Stimulated activated memory B cell treated with anti-CD40 and anti-IgM and Interleukin-4, amounts not matched to agents 10 μg/mL and 1 μg/mL and 100 μg/mL, for 72 hours (primary cell): ENCODE results near the gene MACF1.

Experiments
- ATAC-seq: fragments of 150-1000 bp; cut with Tn5 transposase; 2 replicates; pipeline ENCODE4 v1.10.0; 2021
- H3K27ac Mint-ChIP-seq: one replicate; pipeline ENCODE4 v1.8.0; 2022; ENCODE audit warnings: mild to moderate bottlenecking, mixed read lengths
- H3K27me3 Mint-ChIP-seq: one replicate; pipeline ENCODE4 v1.8.0; 2022; ENCODE audit warnings: mixed read lengths
- H3K36me3 Mint-ChIP-seq: one replicate; pipeline ENCODE4 v1.8.0; 2022; ENCODE audit warnings: mixed read lengths
- H3K4me1 Mint-ChIP-seq: one replicate; pipeline ENCODE4 v1.8.0; 2022; ENCODE audit warnings: mixed read lengths
- H3K4me3 Mint-ChIP-seq: one replicate; pipeline ENCODE4 v1.8.0; 2022; ENCODE audit warnings: mild to moderate bottlenecking, moderate library complexity, mixed read lengths
- H3K9me3 Mint-ChIP-seq: one replicate; pipeline ENCODE4 v1.8.0; 2022; ENCODE audit warnings: mixed read lengths

MACF1 gene

DNA sequence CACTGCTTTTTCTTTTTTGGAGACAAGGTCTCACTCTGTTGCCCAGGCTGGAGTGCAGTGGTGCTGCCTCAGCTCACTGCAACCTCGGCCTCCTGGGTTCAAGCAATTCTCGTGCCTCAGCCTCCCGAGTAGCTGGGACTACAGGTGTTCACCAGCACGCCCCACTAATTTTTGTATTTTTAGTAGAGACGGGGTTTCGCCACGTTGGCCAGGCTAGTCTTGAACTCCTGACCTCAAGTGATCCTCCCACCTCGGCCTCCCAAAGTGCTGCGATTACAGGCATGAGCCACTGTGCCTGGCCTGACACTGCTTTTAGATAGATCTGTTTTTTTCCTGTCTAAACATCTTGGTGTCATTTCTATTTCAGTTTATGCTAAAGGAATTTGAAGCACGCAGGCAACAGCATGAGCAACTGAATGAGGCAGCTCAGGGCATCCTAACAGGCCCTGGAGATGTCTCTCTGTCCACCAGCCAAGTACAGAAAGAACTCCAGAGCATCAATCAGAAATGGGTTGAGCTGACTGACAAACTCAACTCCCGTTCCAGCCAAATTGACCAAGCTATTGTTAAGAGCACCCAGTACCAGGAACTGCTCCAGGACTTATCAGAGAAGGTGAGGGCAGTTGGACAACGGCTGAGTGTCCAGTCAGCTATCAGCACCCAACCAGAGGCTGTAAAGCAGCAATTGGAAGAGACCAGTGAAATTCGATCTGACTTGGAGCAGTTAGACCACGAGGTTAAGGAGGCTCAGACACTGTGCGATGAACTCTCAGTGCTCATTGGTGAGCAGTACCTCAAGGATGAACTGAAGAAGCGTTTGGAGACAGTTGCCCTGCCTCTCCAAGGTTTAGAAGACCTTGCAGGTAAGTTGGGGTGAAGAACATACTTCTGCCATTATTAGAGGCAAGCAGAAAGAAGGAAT is 180.8 kb downstream of the MACF1 start:
- H3K9me3 Mint-ChIP-seq, result no peaks in the 10 kb centered on the region
- H3K36me3 Mint-ChIP-seq, result peaks cover 51% of the 10 kb centered on the region
- no peak overlapping the region for H3K4me3 Mint-ChIP-seq
- no peaks in the 10 kb centered on the region for H3K4me1 Mint-ChIP-seq
- no peaks in the 10 kb centered on the region for H3K27me3 Mint-ChIP-seq
- ATAC-seq, result no peak
- no peak overlapping the region for H3K27ac Mint-ChIP-seq

- H3K4me1 Mint-ChIP-seq, result peaks cover 9% of the 10 kb centered on the region
- peaks cover 55% of the 10 kb centered on the region for H3K36me3 Mint-ChIP-seq
- ATAC-seq, result no peak
- H3K4me3 Mint-ChIP-seq, result no peak overlapping the region
- H3K9me3 Mint-ChIP-seq, result no peaks in the 10 kb centered on the region
- H3K27me3 Mint-ChIP-seq, result no peaks in the 10 kb centered on the region
- H3K27ac Mint-ChIP-seq, result no peak overlapping the region
These were observed 182.5 kb downstream of the MACF1 start for GRCh38 chr1:39386997-39387396.

- Mint-ChIP-seq H3K9me3 (no peaks in the 10 kb centered on the region), H3K4me3 (no peak overlapping the region), H3K4me1 (peaks cover 11% of the 10 kb centered on the region)
These were observed 183.0 kb downstream of the MACF1 start for GRCh38 chr1:39387452-39387851.

DNA sequence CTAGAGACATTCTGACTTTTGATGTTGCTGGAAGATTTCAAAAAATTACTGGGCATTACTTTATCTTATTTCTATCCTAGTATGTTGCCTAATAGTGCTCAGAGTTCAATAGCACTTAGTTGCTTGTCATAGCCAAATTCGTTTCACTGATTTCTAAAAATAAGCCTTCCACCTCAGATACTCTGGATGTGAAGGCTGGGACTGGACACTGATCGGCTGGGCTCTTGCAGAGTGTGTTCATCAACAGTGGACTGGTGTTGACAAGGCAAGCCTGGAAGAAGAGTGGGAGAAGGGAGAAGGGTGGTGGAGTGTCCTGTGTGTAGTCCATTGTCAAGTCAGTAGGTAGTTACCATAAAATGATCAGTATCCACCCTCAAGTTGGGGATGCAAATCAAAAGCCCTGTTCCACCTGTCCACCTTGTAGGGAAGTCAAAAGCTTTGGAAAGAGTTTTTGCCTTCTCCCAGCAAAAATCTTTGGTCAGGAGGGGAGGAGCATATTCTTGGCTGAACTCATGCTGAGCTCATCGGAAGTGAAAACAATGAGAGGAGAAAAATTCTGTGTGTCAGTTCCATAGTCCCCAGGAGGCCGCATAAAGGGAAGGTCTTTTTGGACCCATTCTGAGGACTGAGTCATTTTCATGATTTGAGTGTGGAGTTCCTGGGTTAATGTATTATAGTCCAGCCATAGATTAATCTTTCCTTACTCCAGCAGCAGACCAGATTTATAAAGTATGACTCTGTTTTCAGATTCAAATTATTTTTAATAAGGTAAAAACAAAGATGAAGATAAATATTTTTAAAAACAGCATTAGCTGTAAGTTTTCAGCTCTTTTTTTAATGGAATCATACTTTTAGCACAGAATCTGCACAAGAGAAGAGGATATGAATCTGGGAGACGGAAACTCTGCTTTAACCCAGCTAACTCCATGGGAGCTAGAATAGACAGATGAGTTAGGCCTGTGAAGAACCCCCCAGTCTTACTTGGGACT is 187.5 kb downstream of the MACF1 start:
- H3K4me3 Mint-ChIP-seq, result no peak overlapping the region
- peaks cover 40% of the 10 kb centered on the region for H3K4me1 Mint-ChIP-seq
- no peaks in the 10 kb centered on the region for H3K9me3 Mint-ChIP-seq
- no peak overlapping the region for H3K27ac Mint-ChIP-seq
- no peak for ATAC-seq
- H3K36me3 Mint-ChIP-seq, result peaks cover 44% of the 10 kb centered on the region
- H3K27me3 Mint-ChIP-seq, result no peaks in the 10 kb centered on the region

More at GRCh38 chr1:39387452-39387851, 183.0 kb downstream of the MACF1 start:
- Mint-ChIP-seq H3K27me3 (no peaks in the 10 kb centered on the region), H3K27ac (no peak overlapping the region), H3K36me3 (peaks cover 58% of the 10 kb centered on the region)
- no peak for ATAC-seq

- no peaks in the 10 kb centered on the region for H3K9me3 Mint-ChIP-seq
These were observed 188.5 kb downstream of the MACF1 start for GRCh38 chr1:39392851-39393573.

DNA sequence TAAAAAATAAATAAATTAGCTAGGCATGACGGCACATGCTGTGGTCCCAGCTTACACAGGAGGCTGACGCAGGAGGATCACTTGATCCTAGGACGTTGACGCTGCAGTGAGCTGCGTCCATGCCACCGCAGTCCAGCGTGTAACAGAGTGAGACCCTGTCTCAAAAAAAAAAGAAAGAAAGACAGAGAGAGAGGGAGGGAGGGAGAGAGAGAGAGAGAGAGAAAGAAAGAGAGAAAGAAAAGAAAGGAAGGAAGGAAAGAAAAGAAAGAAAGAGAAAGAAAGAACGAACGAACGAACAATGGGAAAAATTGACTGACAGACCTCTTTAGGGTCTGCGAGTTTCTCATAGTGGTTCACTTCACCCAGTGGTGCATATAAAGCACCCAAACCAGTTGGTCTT is 189.2 kb downstream of the MACF1 start:
- ATAC-seq, result no peak
- Mint-ChIP-seq H3K36me3 (peaks cover 27% of the 10 kb centered on the region), H3K4me3 (no peak overlapping the region), H3K27ac (no peak overlapping the region), H3K27me3 (no peaks in the 10 kb centered on the region), H3K9me3 (no peaks in the 10 kb centered on the region), H3K4me1 (peaks cover 52% of the 10 kb centered on the region)

More at GRCh38 chr1:39392851-39393573, 188.5 kb downstream of the MACF1 start:
- H3K4me3 Mint-ChIP-seq, result no peak overlapping the region
- H3K36me3 Mint-ChIP-seq, result peaks cover 34% of the 10 kb centered on the region
- H3K27ac Mint-ChIP-seq, result no peak overlapping the region
- peaks cover 45% of the 10 kb centered on the region for H3K4me1 Mint-ChIP-seq
- H3K27me3 Mint-ChIP-seq, result no peaks in the 10 kb centered on the region
- ATAC-seq, result no peak

DNA sequence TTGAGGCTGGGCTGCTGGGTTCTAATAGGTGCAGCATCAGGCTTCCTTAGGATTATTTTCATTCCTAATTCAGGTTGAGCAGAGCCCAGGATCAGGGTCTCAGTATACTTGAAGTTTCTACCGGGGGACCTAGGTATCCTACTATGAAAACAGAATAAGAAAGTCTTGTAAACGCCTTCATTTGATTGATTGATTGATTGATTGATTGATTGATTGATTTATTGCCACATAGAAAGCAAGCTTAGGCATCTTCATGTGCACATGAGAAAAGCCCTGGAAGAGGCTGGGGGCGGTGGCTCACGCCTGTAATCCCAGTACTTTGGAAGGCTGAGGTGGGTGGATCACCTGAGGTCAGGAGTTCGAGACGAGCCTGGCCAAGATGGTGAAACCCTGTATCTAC is 189.6 kb downstream of the MACF1 start:
- Mint-ChIP-seq H3K36me3 (peaks cover 24% of the 10 kb centered on the region), H3K27ac (no peak overlapping the region), H3K9me3 (no peaks in the 10 kb centered on the region), H3K27me3 (no peaks in the 10 kb centered on the region), H3K4me1 (peaks cover 56% of the 10 kb centered on the region), H3K4me3 (no peak overlapping the region)
- no peak for ATAC-seq

DNA sequence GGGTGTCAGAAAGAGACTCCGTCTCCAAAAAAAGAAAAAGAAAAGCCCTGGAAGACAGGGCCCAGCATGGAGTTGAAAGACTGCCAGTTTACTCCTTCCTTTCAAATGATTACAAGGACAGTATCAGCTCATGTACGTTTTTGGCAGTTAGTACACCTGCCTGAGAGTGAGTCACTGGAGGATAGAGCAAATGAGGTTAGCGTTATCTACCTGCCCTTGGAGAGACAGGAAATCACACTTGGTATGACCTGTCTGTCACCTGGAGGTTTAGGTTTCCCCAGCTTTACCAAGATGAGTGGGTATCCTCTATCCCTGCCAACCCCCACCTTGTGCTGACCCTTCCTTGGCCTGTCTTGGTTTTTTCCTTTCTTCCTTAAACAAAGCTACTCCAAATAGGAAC is 190.1 kb downstream of the MACF1 start:
- Mint-ChIP-seq H3K9me3 (no peaks in the 10 kb centered on the region), H3K4me3 (no peak overlapping the region), H3K4me1 (peaks cover 58% of the 10 kb centered on the region), H3K36me3 (peaks cover 24% of the 10 kb centered on the region), H3K27ac (no peak overlapping the region), H3K27me3 (no peaks in the 10 kb centered on the region)
- ATAC-seq, result peak; percentile 48

GRCh38 chr1:39395357-39395831 is 190.9 kb downstream of the MACF1 start:
- ATAC-seq, result no peak
- no peak overlapping the region for H3K4me3 Mint-ChIP-seq
- H3K9me3 Mint-ChIP-seq, result no peaks in the 10 kb centered on the region
- H3K36me3 Mint-ChIP-seq, result peaks cover 16% of the 10 kb centered on the region
- H3K27ac Mint-ChIP-seq, result no peak overlapping the region
- peaks cover 58% of the 10 kb centered on the region for H3K4me1 Mint-ChIP-seq
- H3K27me3 Mint-ChIP-seq, result no peaks in the 10 kb centered on the region

DNA sequence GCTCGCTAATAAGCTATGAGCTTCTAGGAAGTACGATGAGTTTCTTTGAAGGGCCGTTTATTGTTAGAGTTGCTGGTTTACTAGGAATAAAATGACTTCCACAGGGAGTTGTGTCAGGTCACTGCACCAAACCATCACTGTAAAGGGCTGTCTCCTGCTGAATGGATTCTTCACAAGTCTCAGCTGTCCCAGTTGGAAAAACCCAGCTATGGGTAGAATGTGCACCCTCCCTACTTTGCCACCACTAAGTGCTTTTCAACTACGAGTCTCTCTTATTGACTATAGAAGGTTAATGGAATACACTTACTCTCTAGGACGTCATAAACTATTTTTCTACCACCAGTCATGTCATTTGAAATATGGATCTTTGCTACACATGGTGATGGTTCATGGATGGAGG is 192.2 kb downstream of the MACF1 start:
- Mint-ChIP-seq H3K9me3 (no peaks in the 10 kb centered on the region), H3K27me3 (no peaks in the 10 kb centered on the region), H3K4me1 (peaks cover 53% of the 10 kb centered on the region), H3K27ac (no peak overlapping the region), H3K4me3 (no peak overlapping the region), H3K36me3 (peaks cover 11% of the 10 kb centered on the region)
- ATAC-seq, result no peak

GRCh38 chr1:39397487-39397886 is 193.0 kb downstream of the MACF1 start:
- Mint-ChIP-seq H3K4me3 (no peak overlapping the region), H3K36me3 (peaks cover 10% of the 10 kb centered on the region), H3K9me3 (no peaks in the 10 kb centered on the region), H3K27me3 (no peaks in the 10 kb centered on the region), H3K27ac (no peak overlapping the region), H3K4me1 (peaks cover 48% of the 10 kb centered on the region)
- ATAC-seq, result no peak

- peak overlapping the region; percentile 24 for H3K27ac Mint-ChIP-seq
- peaks cover 10% of the 10 kb centered on the region for H3K36me3 Mint-ChIP-seq
- no peaks in the 10 kb centered on the region for H3K27me3 Mint-ChIP-seq
- no peak overlapping the region for H3K4me3 Mint-ChIP-seq
- no peaks in the 10 kb centered on the region for H3K9me3 Mint-ChIP-seq
- peak; percentile 62 for ATAC-seq
- peaks cover 46% of the 10 kb centered on the region for H3K4me1 Mint-ChIP-seq
These were observed 194.0 kb downstream of the MACF1 start for GRCh38 chr1:39398278-39399021.

DNA sequence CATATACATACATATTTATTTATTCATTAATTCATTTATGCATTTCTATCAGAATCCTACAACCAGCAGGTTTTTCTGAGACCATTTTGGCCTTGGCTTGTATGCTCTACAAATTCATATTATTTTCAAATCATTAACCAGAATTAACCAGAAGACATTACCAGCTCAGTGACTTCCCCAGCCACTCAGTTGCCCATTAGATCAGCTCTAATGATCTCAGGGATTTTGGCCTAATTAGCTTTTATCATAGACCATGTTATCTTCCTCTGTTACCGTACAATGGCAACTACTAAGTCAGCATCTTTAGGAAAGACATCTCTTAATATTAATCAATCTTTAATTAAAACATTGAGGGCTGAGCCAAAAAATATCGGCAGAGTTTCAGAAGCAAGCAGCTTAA is 196.6 kb downstream of the MACF1 start:
- Mint-ChIP-seq H3K27ac (no peak overlapping the region), H3K4me1 (peaks cover 19% of the 10 kb centered on the region), H3K27me3 (no peaks in the 10 kb centered on the region), H3K36me3 (peaks cover 16% of the 10 kb centered on the region), H3K4me3 (no peak overlapping the region), H3K9me3 (no peaks in the 10 kb centered on the region)
- no peak for ATAC-seq

DNA sequence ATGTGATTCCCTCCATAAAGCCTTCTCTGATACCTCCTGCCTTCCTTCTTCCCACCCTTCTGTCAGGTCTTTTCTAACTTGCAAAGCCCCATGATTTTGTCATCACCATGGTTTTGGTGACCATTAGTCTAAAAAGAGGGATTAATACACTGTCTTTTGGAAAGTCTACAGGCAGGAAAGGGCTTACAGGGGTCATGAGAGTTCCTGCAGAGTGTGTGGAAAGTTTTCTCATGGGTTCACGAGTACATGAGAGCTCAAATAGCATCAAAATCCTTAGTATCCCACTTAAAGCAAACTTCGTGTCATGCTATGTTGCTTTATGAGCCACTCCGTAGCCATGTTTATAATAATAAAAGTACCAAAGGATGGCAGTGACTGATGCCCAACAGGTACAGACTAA is 200.4 kb downstream of the MACF1 start:
- H3K27me3 Mint-ChIP-seq, result no peaks in the 10 kb centered on the region
- peaks cover 16% of the 10 kb centered on the region for H3K36me3 Mint-ChIP-seq
- H3K4me1 Mint-ChIP-seq, result peaks cover 15% of the 10 kb centered on the region
- no peak overlapping the region for H3K27ac Mint-ChIP-seq
- H3K9me3 Mint-ChIP-seq, result no peaks in the 10 kb centered on the region
- H3K4me3 Mint-ChIP-seq, result no peak overlapping the region
- ATAC-seq, result no peak
